GM20431 (cell line): ENCODE results near the gene KRTAP10-10.
"Not testable (repeated sequence)": the region's sequence is repeated elsewhere in the genome, so short reads cannot be mapped to it uniquely, and the experiment has no call there.

Experiments
- in situ Hi-C: fragments of 300-500 bp; cut with MseI, MboI; formaldehyde crosslinking; loops from one replicate; pipeline ENCODE4 v1.15.0; 2020; ENCODE audit warnings: low sequenced_read_pairs; ENCODE audit not compliant: unreplicated experiment

Gene KRTAP10-10

DNA sequence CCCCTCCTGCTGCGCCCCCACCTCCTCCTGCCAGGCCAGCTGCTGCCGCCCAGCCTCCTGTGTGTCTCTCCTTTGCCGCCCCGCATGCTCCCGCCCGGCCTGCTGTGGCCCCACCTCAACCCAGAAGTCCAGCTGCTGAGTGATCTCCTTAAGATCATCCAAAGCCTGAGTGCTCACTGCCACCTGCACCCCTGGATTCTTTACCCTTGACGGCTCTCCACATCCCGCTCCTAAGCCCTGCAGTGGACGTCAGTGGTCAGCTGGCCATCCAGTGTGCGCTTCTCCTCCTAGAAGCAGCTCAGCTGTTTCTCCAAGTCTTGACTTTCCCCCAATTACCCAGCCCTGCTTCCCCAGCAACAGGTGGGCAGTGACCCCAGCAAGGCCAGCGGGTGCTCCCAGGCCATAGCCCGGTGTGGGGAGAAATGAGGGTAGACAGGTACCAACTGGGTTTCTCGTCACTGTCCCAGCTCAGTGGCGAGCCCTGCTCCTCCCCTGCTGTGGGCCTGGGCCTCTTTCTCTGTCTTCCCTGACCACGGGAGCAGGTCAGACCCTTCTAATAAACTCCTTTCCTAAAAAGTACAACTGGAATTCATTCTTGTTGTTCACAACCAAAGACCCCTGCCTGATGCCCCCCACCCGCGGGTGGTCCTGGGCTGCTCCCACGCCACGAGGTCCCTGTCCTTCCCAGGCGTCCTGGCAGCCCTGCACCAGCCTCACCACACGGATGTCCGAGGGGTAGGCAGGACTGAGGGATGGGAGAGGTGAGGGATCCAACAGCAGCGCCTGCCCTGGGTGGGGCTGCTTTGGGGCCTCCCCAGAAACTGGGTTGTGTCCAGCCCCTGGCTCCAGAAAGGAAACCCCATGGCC is 35.3 kb upstream of the KRTAP10-10 start:
- in situ Hi-C loops: no loop called here

- in situ Hi-C loops: no loop called here
These were observed 34.7 kb upstream of the KRTAP10-10 start for GRCh38 chr21:44602463-44602850.

DNA sequence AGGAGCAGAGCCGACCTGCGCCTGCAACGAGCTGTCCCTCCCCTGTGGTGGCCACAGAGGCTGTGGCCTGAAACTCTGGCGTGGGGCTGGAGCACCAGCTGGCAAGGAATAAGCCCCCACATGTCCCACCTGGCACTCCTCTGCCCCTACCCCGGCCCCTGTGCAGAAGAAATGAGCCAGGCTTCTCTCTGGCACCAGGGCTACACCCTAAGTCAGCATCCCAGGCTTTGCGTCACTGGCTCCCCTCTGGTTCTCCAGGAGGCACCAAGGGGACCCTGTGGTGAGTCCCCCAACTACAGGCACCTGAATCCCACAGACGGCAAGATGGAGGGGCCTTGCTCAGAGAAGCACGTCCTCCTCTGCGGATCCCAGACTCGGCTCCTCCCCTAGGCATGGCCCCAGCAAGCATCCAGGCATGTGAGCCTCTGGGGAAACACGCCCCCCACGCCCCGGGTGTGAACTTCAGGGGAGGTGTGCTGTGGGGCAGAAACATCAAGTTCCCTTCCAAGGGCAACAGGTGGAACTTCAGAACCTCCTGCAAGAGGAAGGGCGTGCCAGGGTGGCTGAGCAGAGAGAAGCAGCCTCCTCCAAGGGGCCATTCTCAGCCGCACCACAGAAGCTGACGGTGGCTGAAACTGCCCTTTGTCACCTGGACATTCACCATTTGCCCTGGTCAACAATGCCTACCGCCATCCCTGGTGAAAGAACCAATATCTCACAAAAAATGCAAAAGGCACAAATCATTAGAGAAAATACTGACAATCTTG is 33.9 kb upstream of the KRTAP10-10 start:
- in situ Hi-C loops: no loop called here

DNA sequence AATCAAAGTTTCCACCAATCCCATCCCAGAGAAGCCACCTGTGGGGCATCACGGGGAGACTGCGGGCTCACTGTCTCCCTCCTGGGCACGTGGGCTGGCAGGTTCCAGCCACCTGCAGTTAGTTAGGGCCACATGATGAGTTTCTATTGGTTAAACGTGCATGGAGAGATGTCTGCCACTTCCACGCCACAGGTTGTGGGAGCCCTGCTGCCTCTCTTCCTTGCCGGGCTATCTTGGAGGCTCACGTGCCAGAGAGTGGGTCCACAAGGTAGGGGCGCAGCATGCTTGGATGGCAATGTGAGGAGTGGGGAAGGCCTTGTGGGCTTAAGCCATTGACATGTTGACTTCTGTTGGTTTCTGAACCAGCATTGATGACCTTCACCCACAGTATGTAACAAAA is 33.2 kb upstream of the KRTAP10-10 start:
- in situ Hi-C loops: no loop called here

DNA sequence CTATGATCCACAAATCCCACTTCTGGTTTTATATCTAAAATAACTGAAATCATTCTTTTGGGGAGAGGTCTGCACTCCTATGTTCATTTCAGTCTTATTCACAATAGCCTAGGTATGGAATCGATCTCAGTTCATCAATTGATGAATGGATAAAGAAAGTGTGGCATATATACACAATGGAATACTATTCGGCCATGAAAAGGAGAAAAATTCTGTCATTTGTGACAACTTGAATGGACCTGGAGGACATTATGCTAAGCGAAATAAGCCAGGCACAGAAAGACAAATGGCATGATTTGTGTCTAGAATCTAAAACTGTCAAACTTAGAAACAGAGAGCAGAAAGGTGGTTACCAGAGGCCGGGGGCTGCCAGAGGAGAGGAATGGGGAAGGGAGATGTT is 30.7 kb upstream of the KRTAP10-10 start:
- in situ Hi-C loops: no loop called here

DNA sequence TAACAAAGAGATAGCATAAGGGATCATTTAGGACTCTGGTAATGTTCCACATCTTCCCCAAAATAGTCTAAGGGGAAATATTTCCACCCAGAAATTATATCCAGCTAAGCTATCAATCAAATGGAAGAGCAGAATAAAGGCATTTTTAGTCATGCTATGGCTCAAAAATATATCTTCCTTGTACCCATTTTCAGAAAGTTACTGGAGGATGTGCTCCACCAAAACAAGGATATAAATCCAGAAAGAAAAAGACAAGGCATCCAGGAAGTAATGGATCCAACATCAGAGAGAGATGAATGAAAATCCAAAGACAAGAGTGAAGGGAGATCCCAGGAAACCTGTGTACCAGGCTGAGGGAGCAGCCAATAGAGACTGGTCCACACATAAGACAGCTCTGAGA is 28.0 kb upstream of the KRTAP10-10 start:
- in situ Hi-C loops: no loop called here

- in situ Hi-C loops: not testable (repeated sequence)
These were observed 26.9 kb upstream of the KRTAP10-10 start for GRCh38 chr21:44610157-44610843.

DNA sequence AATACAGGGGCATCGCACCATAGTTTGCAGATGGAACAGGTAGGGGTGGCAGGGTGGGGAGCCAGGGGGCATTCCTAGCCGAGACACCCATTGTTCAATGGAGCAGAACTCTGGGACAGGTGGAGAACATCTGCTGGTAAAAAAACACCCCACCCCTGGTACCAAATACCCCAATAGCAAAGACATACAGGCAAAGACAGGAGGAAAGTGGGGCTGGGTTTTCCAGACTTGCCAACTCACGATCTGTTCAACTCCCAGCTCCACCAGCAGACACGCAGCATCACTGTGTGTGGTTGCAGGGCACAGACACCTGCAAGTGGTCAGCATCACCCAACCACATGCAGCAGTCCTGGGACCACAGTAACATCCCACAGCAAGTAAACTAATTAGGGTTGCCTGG is 25.6 kb upstream of the KRTAP10-10 start:
- in situ Hi-C loops: no loop called here

DNA sequence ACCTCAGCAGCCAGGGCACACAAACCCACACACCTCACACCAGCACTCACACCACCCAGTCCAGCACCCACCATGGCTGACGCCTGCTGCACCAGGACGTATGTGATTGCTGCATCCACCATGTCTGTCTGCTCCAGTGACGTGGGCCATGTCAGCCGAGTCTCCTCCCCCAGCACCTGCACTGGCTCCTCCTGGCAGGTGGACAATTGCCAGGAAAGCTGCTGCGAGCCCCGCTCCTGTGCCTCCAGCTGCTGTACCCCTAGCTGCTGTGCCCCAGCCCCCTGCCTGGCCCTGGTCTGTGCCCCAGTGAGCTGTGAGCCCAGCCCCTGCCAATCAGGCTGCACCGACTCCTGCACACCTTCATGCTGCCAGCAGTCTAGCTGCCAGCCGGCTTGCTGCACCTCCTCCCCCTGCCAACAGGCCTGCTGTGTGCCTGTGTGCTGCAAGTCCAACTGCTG is 25.1 kb upstream of the KRTAP10-10 start, which contains the start of gene KRTAP10-8:
Gene KRTAP10-8 (plus strand): TSS at position 51 of the 458 bp plus-strand sequence. CDS start 22 bp downstream, at position 73.
- in situ Hi-C loops: no loop called here

DNA sequence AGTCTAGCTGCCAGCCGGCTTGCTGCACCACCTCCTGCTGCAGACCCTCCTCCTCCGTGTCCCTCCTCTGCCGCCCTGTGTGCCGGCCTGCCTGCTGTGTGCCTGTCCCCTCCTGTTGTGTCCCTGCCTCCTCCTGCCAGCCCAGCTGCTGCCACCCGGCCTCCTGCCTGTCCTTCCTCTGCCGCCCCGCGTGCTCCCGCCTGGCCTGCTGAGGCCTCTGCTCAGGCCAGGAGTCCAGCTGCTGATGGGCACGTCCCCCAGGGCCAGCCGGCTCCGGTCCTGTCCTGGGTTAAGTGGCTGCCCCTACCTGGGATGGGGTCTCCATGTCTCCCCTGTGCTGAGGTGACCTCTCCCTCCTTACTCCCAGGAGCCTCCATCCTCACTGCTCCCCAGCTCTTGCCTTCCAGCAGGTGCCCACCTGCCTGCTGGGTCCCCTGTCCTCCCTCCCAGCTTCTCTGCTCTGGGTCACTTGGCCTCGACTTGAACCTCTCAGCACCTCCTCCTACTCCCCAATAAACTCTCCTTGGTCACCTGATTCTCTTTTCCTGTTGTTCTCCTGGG is 24.4 kb upstream of the KRTAP10-10 start:
- in situ Hi-C loops: no loop called here

DNA sequence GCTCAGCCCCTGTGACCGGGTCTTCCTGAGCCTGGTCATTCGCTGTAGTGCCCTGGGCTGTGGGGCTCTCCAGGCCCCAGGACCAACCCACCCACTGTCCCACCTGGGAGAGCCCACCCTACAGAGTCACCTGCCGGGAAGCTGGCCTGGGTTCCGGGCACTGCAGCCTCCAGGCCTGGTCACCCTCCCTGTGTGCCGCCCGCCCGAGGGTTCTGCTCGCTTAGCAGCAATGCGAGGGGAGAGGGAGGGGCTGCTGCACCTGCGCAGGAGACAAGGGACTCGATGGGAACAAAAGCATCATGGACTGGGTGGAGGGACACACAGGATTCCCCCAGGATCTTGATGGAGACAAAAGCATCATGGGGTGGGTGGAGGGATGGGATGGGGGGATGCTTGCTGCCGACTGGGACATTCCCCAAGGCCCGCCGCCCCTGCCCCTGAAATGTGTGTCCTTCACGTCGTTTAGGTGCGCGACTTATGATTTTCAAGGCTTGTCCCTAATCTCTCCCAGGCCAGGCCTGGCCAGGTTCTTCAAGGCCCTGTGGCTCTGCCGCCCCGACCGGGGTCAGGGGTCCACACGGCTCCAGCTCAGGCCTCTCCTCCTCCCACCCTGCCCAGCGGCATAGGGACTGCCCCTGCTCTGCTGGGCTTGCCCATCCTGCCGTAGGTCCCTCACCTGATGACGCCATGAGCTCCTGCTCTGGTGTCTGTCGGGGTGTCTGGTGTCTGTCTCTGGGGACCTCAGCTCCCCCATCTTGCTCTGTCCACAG is 23.6 kb upstream of the KRTAP10-10 start:
- in situ Hi-C loops: no loop called here

DNA sequence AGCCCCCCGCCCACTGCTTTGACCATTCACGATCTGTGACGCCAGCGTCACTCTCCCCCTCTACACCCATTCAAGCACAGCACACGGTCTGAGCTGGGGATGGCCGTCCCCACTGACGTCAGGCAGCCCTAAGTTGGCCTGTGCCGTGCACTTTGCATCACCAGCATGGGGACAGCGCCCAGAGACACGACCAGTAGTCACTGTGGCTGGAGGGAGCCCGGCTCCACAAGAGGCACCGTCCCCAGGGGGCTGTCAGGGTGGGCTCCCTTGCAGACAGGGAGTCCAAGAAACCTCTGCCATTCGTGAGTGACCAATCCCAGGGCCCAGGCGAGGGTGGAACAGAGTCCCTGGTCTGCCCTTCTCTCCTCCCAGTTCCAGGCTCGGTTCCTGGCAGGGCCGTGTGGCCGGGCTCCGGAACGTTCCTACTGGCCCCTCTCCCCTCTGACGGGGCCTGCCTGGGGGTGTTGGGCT is 23.0 kb upstream of the KRTAP10-10 start:
- in situ Hi-C loops: no loop called here

DNA sequence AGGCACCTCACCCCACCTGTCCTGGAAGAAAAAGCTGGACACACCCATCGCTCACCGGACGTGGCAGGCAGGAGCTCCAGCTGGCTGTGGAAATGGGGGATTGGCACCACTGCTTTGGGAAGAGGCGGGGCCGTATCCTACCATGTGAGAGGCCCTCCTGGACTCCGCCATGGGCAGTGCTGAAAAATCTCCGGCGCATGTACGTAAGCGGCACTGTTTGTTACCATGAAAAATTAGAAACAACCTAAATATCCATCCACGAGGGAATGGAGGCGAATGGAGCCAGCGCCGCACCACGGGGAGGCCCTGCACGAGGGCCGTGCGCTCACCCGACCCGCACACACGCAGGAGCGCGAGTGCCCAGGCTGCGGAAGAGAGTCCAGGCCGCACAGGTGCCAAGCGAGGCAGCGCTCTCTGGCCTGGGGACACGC is 22.2 kb upstream of the KRTAP10-10 start:
- in situ Hi-C loops: no loop called here

- in situ Hi-C loops: no loop called here
These were observed 21.7 kb upstream of the KRTAP10-10 start for GRCh38 chr21:44615466-44615865.

GRCh38 chr21:44615911-44616590 is 21.1 kb upstream of the KRTAP10-10 start:
- in situ Hi-C loops: no loop called here

GRCh38 chr21:44616591-44616926 is 20.6 kb upstream of the KRTAP10-10 start:
- in situ Hi-C loops: no loop called here

- in situ Hi-C loops: no loop called here
These were observed 20.1 kb upstream of the KRTAP10-10 start for GRCh38 chr21:44617071-44617501.

- in situ Hi-C loops: no loop called here
These were observed 18.7 kb upstream of the KRTAP10-10 start for GRCh38 chr21:44618504-44618903.

DNA sequence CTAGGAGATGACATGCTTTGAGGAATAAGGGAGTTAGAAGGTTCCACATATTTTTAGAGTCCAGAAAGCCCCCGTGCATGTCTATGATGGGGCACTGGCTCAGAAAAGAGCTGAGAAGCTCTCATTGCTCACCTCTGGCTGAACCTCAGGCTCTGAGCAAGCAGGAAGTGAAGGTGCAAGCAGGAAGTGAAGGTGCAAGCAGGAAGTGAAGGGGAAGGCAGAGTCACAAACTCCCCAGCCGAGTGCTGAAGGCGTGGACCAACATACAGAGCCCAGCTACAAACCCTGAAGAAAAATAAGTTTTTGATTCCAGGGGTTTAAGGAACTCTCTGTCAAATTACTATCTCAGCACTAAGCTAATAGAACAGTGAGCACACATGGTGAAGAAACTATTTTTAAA is 18.2 kb upstream of the KRTAP10-10 start:
- in situ Hi-C loops: no loop called here
